Vagina (tissue), 2 donors: Measurements from ENCODE around the gene SIGLEC10.

Source experiments
- CTCF ChIP-seq, 3 experiments: fragments of 450-650 bp in 2 of 3; fragments of 200-600 bp in 1 of 3; sonication (generic) in 1 of 3; IDR thresholded peaks; one replicate each; pipeline ENCODE4 v1.5.1; 2017 to 2019; ENCODE audit warnings: antibody characterized with exemption in 3 of 3, mild to moderate bottlenecking in 2 of 3, moderate library complexity in 2 of 3
- POLR2A ChIP-seq, 2 donors: fragments of 450-650 bp; IDR thresholded peaks; one replicate each; pipeline ENCODE4 v1.6.1; 2017; ENCODE audit warnings: antibody characterized with exemption in 2 of 2, mild to moderate bottlenecking in 2 of 2, moderate library complexity in 2 of 2
- POLR2AphosphoS5 ChIP-seq, 2 donors: sonication (generic); formaldehyde crosslinking; IDR thresholded peaks; one replicate each; pipeline ENCODE4 v1.9.0; 2017; ENCODE audit warnings: antibody characterized with exemption in 2 of 2, mild to moderate bottlenecking in 2 of 2, low read depth in 1 of 2; ENCODE audit not compliant: insufficient read depth in 1 of 2

GRCh38 chr19:51402117-51402516, 15.3 kb downstream of the SIGLEC10 start:
- no peak for TF ChIP-seq CTCF (IDR thresholded peaks at IDR 0.05)
- TF ChIP-seq POLR2A (IDR thresholded peaks at IDR 0.05) = no peak
- no peak for TF ChIP-seq POLR2AphosphoS5 (IDR thresholded peaks at IDR 0.05; ENCODE audit: insufficient read depth in 1 of 2, low read depth in 1 of 2)
